NCI-H226 (cell line): ENCODE results near the gene SUMO3.

Experiments used
- DNase-seq: peaks from one replicate; pipeline ENCODE4 v3.0.0-alpha.2; 2015

SUMO3 gene

GRCh38 chr21:44758141-44758561 is 59.7 kb downstream of the SUMO3 start:
- DNase-seq: no peak

DNA sequence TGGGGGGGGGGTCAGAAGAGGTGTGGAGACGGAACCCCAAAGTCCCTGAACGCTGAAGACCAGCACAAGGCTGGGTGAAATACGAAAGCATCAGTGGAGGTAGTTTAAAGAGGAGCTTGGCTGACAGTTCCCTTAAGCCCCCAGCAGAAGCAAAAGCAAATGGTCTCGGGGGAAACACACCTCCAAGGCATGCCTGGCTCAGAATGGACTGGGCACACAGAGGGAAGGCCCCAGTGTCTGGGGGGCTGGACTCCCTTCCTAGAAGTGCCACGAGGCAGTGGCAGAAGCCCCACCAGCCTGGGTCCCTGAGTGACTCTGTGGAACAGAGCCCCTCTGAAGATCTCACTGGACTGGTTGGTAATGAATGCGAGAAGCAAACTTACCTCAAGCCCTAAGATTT is 60.1 kb downstream of the SUMO3 start:
- no peak for DNase-seq

DNA sequence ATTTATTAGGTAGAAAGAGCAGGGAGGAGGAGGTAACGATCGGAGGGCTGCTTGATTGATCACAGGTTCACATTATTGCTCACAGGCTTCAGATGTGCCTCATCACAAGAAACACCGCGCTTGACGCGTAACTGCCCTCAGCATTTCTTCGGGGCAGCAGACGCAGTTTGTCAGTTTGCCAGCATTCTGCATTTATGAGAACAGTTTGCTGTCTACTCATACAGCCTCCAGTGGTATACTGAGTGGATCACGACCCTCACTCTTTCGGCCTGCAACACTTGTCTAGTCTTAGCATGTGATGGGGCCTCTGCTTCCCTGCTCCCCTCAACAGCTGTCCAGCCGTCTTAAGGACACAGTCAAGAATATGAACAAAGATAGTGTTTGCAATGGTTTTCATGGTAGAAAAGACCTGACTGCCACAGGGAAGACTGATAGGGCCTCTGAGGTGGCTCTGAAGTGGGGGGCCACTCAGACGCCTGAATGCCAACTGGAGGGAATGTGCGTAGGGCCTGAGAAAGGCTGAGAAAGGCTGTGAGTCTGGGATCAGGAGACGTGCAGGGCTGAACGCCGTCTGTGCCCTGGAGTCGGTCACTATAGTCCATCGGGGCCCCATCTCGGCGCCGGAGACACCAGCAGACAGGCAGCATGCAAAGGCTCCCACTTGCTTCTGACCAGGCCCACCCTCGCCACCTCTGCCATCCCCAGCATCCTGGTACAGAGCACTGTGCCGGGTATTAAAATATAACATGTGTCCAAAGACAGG is 61.3 kb downstream of the SUMO3 start:
- DNase-seq: no peak
